Spleen (tissue), 11 donors: ENCODE measurements around the gene ARHGAP21. TPM values are rescaled to one million over a fixed set of nuclear protein-coding genes. Genes with fewer than 3 reads are reported as not detected.

Source experiments
- DNase-seq: peaks from one replicate; pipeline ENCODE4 v3.0.0-alpha.2; 2020
- H3K27ac ChIP-seq, 8 donors: fragments of 200-600 bp; sonication (generic) in 7 of 8; 1 replicate in 4 of 8; 2 replicates in 4 of 8; pipeline versions ENCODE4 v1.5.0 to v1.8.0; 2016 to 2021; ENCODE audit warnings: inconsistent platforms in 4 of 8, mild to moderate bottlenecking in 4 of 8, moderate library complexity in 1 of 8
- H3K27me3 ChIP-seq, 7 donors: fragments of 200-600 bp; sonication (generic) in 6 of 7; replicated peaks in 1 of 7; 1 replicate in 4 of 7; 2 replicates in 3 of 7; pipeline versions ENCODE4 v1.5.0 to v1.8.0; 2016 to 2021; ENCODE audit warnings: inconsistent platforms in 3 of 7, mild to moderate bottlenecking in 1 of 7
- H3K36me3 ChIP-seq, 6 donors: fragments of 200-600 bp; sonication (generic) in 5 of 6; 1 replicate in 4 of 6; 2 replicates in 2 of 6; pipeline versions ENCODE4 v1.5.0 to v1.8.0; 2016 to 2021; ENCODE audit warnings: inconsistent platforms in 2 of 6
- H3K4me1 ChIP-seq, 6 donors: fragments of 200-600 bp; sonication (generic) in 5 of 6; 1 replicate in 3 of 6; 2 replicates in 3 of 6; pipeline versions ENCODE4 v1.5.0 to v1.8.0; 2016 to 2021; ENCODE audit warnings: inconsistent platforms in 3 of 6
- H3K4me3 ChIP-seq, 8 donors: fragments of 200-600 bp; sonication (generic) in 7 of 8; 1 replicate in 4 of 8; 2 replicates in 4 of 8; pipeline versions ENCODE4 v1.5.0 to v1.8.0; 2016 to 2021; ENCODE audit warnings: inconsistent platforms in 4 of 8, mild to moderate bottlenecking in 4 of 8, moderate library complexity in 2 of 8
- H3K9me3 ChIP-seq, 8 donors: fragments of 200-600 bp; sonication (generic) in 7 of 8; 1 replicate in 4 of 8; 2 replicates in 4 of 8; pipeline versions ENCODE4 v1.5.0 to v1.8.0; 2016 to 2021; ENCODE audit warnings: inconsistent platforms in 4 of 8
- CTCF ChIP-seq, 11 experiments: fragments of 200-600 bp in 7 of 11; fragments of 450-650 bp in 4 of 11; sonication (generic) in 4 of 11; IDR thresholded peaks in 8 of 11; conservative IDR thresholded peaks in 3 of 11; 1 replicate in 7 of 11; 2 replicates in 4 of 11; pipeline versions ENCODE4 v1.4.0 to v1.8.0; 2016 to 2021; ENCODE audit warnings: antibody characterized with exemption in 11 of 11, inconsistent platforms in 4 of 11, mild to moderate bottlenecking in 1 of 11
- POLR2A ChIP-seq, 3 donors: fragments of 450-650 bp; IDR thresholded peaks; one replicate each; pipeline ENCODE4 v1.5.1; 2017; ENCODE audit warnings: antibody characterized with exemption in 3 of 3, mild to moderate bottlenecking in 1 of 3
- POLR2AphosphoS5 ChIP-seq, 3 donors: sonication (generic); formaldehyde crosslinking; IDR thresholded peaks; one replicate each; pipeline ENCODE4 v1.5.1; 2017; ENCODE audit warnings: antibody characterized with exemption in 3 of 3
- WGBS, 5 donors: extraction: QIAGEN DNeasy Blood & Tissue Kit in 3 of 5; methylation state at CpG; one replicate each; pipeline versions ENCODE4 v1.1.5 to v1.1.7; 2013 to 2018; 5-methylcytosine and 5-hydroxymethylcytosine counted together
- intact Hi-C: fragments of 100-400 bp; cut with DNase I; formaldehyde crosslinking; loops from one replicate; pipeline ENCODE4 v1.15.0; 2023; ENCODE audit warnings: low total_unique reads
- polyA plus RNA-seq, 3 donors: library from polyadenylated mRNA; stranded (reverse); fragments of 200-250 nt; gene quantifications; one replicate each; pipeline ENCODE4 v1.2.1, GENCODE V29; 2013
- total RNA-seq, 7 donors: library from RNA; depleted of rRNA in 3 of 7; stranded (reverse); fragments of >200 nt in 3 of 7; fragmentation: NEBNext Ultra II Directional in 4 of 7; extraction: Animal tissue kit (Norgen Biotek cat#: 25700) in 4 of 7; gene quantifications; one replicate each; pipeline versions ENCODE4 v1.1.0 to v1.2.1, GENCODE V29; 2016 to 2021
- donor health status: healthy with polysubstance abuse.
- donor health status: DM: no; HTN: no; CAD: no; lungs with moderate emphysema.
- donor health status: DM: no; HTN: no; CAD: no.
- donor health status: Bipolar disorder and iron deficiency.
- donor health status: healthy.
- donor health status: DM: no; HTN: no; CAD: no.
- donor health status: DM: yes; HTN: yes; CAD: no.

Gene ARHGAP21
- total and polyA plus RNA-seq, 10 donors, result 6.0 to 60.9 (median 43.9) TPM

GRCh38 chr10:24571870-24572450 is 151.7 kb downstream of the ARHGAP21 start:
- no peak overlapping the region for H3K27ac ChIP-seq
- H3K27me3 ChIP-seq, result peaks cover 0 to 4% (median 0%) of the 10 kb centered on the region in 7 donors
- no peaks in the 10 kb centered on the region for H3K4me1 ChIP-seq
- H3K9me3 ChIP-seq, result no peaks in the 10 kb centered on the region
- no peak for DNase-seq
- H3K36me3 ChIP-seq, result no peaks in the 10 kb centered on the region
- intact Hi-C loops, result no loop called here
- no peak overlapping the region for H3K4me3 ChIP-seq
- 61 to 72% (median 67%) methylated on average over 7 of the region's 7 CpGs for WGBS, 5 donors
- no peak for TF ChIP-seq CTCF (IDR thresholded peaks at IDR 0.05 in 8 of 11, conservative IDR thresholded peaks at IDR 0.05 in 3 of 11)
- TF ChIP-seq POLR2A (IDR thresholded peaks at IDR 0.05), result no peak
- no peak for TF ChIP-seq POLR2AphosphoS5 (IDR thresholded peaks at IDR 0.05)

DNA sequence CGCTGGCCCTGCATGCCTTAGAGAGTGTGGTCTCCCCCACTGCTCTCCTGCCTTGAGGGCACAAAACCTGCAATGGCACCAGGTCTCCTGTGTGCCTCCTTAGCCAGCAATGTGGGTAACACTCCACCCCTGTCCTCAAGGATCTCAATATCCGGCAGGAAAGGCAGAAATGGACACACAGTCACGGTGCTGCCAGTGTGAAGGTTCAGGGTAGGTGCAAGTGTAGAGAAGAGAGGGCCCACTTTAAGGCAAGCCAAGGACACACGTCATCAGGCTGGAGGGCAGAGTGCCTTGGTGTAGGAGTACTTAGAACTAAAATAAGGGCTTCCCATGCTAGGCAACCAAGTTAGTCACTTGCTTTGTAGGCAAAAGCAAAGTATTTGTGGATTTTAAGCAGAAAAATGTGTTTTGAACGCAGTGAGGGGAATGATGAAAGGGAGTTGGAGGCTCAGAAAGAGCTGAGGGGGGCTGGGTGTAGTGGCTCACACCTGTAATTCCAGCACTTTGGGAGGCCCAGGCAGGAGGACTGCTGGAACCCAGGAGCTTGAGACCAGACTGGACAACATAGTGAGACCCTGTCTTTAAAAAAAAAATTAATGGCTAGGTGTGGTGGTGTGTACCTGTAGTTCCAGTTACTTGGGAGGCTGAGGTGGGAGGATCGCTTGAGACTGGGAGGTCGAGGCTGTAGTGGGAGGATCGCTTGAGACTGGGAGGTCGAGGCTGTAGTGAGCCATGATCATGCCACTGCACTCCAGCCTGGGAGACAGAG is 152.8 kb downstream of the ARHGAP21 start:
- no peaks in the 10 kb centered on the region for H3K9me3 ChIP-seq
- peaks cover 0 to 4% (median 0%) of the 10 kb centered on the region in 7 donors for H3K27me3 ChIP-seq
- no peaks in the 10 kb centered on the region for H3K4me1 ChIP-seq
- no peak for DNase-seq
- no peak overlapping the region for H3K4me3 ChIP-seq
- no peak for TF ChIP-seq POLR2A (IDR thresholded peaks at IDR 0.05)
- no peak for TF ChIP-seq POLR2AphosphoS5 (IDR thresholded peaks at IDR 0.05)
- no peak for TF ChIP-seq CTCF (IDR thresholded peaks at IDR 0.05 in 8 of 11, conservative IDR thresholded peaks at IDR 0.05 in 3 of 11)
- H3K27ac ChIP-seq, result no peak overlapping the region
- intact Hi-C loops, result no loop called here
- H3K36me3 ChIP-seq, result no peaks in the 10 kb centered on the region
- 78 to 91% (median 87%) methylated on average over 8 to 9 of the region's 9 CpGs for WGBS, 5 donors

DNA sequence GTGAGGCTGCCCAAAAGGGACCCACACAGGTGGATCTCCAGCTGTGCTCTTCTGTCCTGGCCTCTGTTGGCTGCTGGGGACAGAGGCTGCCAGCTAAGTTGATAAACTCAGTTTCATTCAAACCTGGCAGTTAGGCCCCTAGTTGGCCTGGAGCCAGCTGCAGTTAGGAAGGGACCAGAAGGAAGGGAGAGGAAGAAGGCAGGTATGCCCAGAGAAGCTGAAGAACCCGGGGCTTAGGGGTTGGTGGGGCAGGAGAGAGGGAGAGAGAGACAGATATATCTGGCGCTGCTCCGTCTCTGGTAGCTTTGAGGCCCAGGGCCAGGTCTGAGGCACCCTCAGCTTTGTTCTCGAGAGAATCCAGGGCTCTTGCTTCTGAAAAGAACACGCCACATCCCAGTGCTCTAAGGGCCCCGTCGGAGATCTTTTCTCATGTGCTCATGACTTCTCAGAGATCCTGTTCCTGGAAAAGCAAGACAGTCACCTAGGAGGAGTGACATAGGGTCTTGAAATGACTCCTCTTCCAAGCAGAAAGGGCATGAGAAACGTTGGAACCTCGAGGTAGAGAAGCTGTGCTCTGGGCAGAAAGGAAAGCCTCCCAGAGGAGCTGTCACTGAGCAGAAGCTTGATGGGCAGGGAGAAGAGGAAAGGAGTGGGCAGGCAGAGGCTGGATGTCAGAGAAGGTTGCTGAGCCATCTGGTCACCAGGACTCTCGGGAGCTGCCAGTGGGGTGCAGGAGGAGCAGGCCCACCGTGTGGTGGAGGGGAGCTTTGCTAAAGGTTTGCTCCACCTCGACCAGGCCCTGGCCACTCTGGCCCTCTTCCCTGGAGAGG is 153.6 kb downstream of the ARHGAP21 start:
- Histone ChIP-seq H3K27ac (no peak overlapping the region), H3K4me1 (no peaks in the 10 kb centered on the region), H3K4me3 (no peak overlapping the region), H3K36me3 (no peaks in the 10 kb centered on the region), H3K9me3 (no peaks in the 10 kb centered on the region), H3K27me3 (peaks cover 0 to 4% (median 0%) of the 10 kb centered on the region in 7 donors)
- WGBS, 5 donors, result 77 to 85% (median 82%) methylated on average over 12 of the region's 12 CpGs
- TF ChIP-seq POLR2A (IDR thresholded peaks at IDR 0.05), result no peak
- no peak for TF ChIP-seq CTCF (IDR thresholded peaks at IDR 0.05 in 8 of 11, conservative IDR thresholded peaks at IDR 0.05 in 3 of 11)
- no peak for TF ChIP-seq POLR2AphosphoS5 (IDR thresholded peaks at IDR 0.05)
- intact Hi-C loops, result no loop called here
- no peak for DNase-seq
